SU-DHL-6 (cell line): ENCODE measurements around the gene GJA10.
"Not testable (repeated sequence)": the region's sequence is repeated elsewhere in the genome, so short reads cannot be mapped to it uniquely, and the experiment has no call there.

Experiments
- H2AFZ ChIP-seq: fragments of 200-600 bp; sonication (generic); 2 replicates; pipeline ENCODE4 v1.6.1; 2014; ENCODE audit warnings: low read depth, mild to moderate bottlenecking, moderate library complexity, mixed read lengths, antibody characterized with exemption, low read length; ENCODE audit not compliant: severe bottlenecking
- H3F3A ChIP-seq: fragments of 200-600 bp; shearing (Covaris generic); 2 replicates; pipeline ENCODE4 v1.6.0; 2016; ENCODE audit warnings: antibody characterized with exemption, mild to moderate bottlenecking; ENCODE audit not compliant: insufficient read depth
- H3K27ac ChIP-seq: fragments of 200-600 bp; sonication (generic); 2 replicates; pipeline ENCODE4 v1.5.1; 2016; ENCODE audit warnings: low read depth, mild to moderate bottlenecking, low read length, moderate library complexity, mixed read lengths
- H3K27me3 ChIP-seq: fragments of 200-600 bp; sonication (generic), shearing (Covaris generic); 2 replicates; pipeline ENCODE4 v1.6.0; 2014; ENCODE audit warnings: mild to moderate bottlenecking, low read length
- H3K36me3 ChIP-seq: fragments of 200-600 bp; sonication (generic); 2 replicates; pipeline ENCODE4 v1.6.1; 2014; ENCODE audit warnings: mild to moderate bottlenecking, low read length, mixed read lengths
- H3K4me2 ChIP-seq: fragments of 300-600, 200-600 bp; shearing (Covaris generic), sonication (generic); 2 replicates; pipeline ENCODE4 v1.6.0; 2014; ENCODE audit warnings: low read length, low read depth, mild to moderate bottlenecking; ENCODE audit not compliant: poor library complexity, severe bottlenecking
- H3K4me3 ChIP-seq: fragments of 200-600 bp; sonication (generic); 2 replicates; pipeline ENCODE4 v1.5.1; 2014; ENCODE audit warnings: antibody characterized with exemption, low read length, mild to moderate bottlenecking, mixed read lengths; ENCODE audit not compliant: insufficient read depth, poor library complexity, severe bottlenecking
- H3K79me2 ChIP-seq: fragments of 200-600 bp; sonication (generic); 2 replicates; pipeline ENCODE4 v1.6.1; 2014; ENCODE audit warnings: mild to moderate bottlenecking, low read length, moderate library complexity; ENCODE audit not compliant: insufficient read depth
- H3K9ac ChIP-seq: fragments of 200-600 bp; sonication (generic); 2 replicates; pipeline ENCODE4 v1.7.0; 2014; ENCODE audit warnings: mild to moderate bottlenecking, low read length
- H3K9me2 ChIP-seq: fragments of 200-600 bp; sonication (generic); replicated peaks from 2 replicates; pipeline ENCODE4 v1.6.1; 2014; ENCODE audit warnings: low read length; ENCODE audit not compliant: insufficient read depth
- H3K9me3 ChIP-seq: fragments of 200-600 bp; sonication (generic); 2 replicates; pipeline ENCODE4 v1.6.1; 2014; ENCODE audit warnings: low read length, mixed read lengths; ENCODE audit not compliant: insufficient read depth
- H4K20me1 ChIP-seq: fragments of 200-600 bp; sonication (generic); 2 replicates; pipeline ENCODE4 v1.6.1; 2014; ENCODE audit warnings: low read depth, mild to moderate bottlenecking, antibody characterized with exemption, low read length, moderate library complexity, mixed read lengths
- EZH2phosphoT487 ChIP-seq: fragments of 200-600 bp; sonication (generic), shearing (Covaris generic); conservative IDR thresholded peaks from 2 replicates; pipeline ENCODE4 v1.6.1; 2018; ENCODE audit warnings: mild to moderate bottlenecking, antibody characterized with exemption, low read length, moderate library complexity, mixed read lengths
- TF ChIP-seq, protein P1 (sequence below): fragments of 200-600 bp; sonication (generic); IDR thresholded peaks from one replicate; pipeline ENCODE4 v1.5.1; 2017; ENCODE audit warnings: antibody characterized with exemption, mild to moderate bottlenecking, low read length, moderate library complexity; ENCODE audit not compliant: insufficient read depth, poor library complexity, severe bottlenecking

Gene GJA10

DNA sequence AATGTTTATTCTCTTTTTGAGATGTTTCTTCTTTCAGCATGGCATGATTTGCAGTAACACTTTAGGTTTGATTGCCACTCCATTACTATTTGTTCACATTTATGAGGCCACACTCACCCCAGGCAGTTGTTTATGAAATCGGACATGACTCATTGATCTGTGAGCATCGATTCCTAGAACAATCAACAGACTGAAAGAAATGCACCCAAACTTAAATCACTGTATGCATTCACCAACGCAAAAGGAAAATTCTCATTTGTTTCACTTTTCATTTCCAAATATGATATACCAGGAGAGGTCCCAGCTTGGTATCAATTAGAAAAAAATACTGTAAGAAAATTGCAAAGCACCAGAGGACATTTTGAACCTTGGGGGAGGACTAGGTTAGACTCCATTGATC, 5.4 kb upstream of the GJA10 start:
- no peaks in the 10 kb centered on the region for H3K36me3 ChIP-seq
- no peak overlapping the region for H3K4me2 ChIP-seq
- H3K9me2 ChIP-seq: no peaks in the 10 kb centered on the region
- no peak overlapping the region for H3K4me3 ChIP-seq
- H3K9ac ChIP-seq: no peak overlapping the region
- no peak overlapping the region for H3K27ac ChIP-seq
- no peaks in the 10 kb centered on the region for H3F3A ChIP-seq
- H3K79me2 ChIP-seq: no peaks in the 10 kb centered on the region
- H3K9me3 ChIP-seq: no peaks in the 10 kb centered on the region
- no peaks in the 10 kb centered on the region for H4K20me1 ChIP-seq
- no peak overlapping the region for H2AFZ ChIP-seq
- TF ChIP-seq EZH2phosphoT487: no peak
- TF ChIP-seq, protein P1, sequence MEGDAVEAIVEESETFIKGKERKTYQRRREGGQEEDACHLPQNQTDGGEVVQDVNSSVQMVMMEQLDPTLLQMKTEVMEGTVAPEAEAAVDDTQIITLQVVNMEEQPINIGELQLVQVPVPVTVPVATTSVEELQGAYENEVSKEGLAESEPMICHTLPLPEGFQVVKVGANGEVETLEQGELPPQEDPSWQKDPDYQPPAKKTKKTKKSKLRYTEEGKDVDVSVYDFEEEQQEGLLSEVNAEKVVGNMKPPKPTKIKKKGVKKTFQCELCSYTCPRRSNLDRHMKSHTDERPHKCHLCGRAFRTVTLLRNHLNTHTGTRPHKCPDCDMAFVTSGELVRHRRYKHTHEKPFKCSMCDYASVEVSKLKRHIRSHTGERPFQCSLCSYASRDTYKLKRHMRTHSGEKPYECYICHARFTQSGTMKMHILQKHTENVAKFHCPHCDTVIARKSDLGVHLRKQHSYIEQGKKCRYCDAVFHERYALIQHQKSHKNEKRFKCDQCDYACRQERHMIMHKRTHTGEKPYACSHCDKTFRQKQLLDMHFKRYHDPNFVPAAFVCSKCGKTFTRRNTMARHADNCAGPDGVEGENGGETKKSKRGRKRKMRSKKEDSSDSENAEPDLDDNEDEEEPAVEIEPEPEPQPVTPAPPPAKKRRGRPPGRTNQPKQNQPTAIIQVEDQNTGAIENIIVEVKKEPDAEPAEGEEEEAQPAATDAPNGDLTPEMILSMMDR: no peak
- H3K27me3 ChIP-seq: no peaks in the 10 kb centered on the region

- not testable (repeated sequence) for H3F3A ChIP-seq, H2AFZ ChIP-seq, H3K9ac ChIP-seq, H4K20me1 ChIP-seq, H3K4me2 ChIP-seq, H3K9me3 ChIP-seq, H3K9me2 ChIP-seq, H3K79me2 ChIP-seq, H3K36me3 ChIP-seq, H3K27me3 ChIP-seq, H3K27ac ChIP-seq, H3K4me3 ChIP-seq
Measured at GRCh38 chr6:89890845-89891528, 3.3 kb upstream of the GJA10 start.

GRCh38 chr6:89892577-89892976, 1.7 kb upstream of the GJA10 start:
- not testable (repeated sequence) for H3F3A ChIP-seq, H3K4me3 ChIP-seq, H3K9me3 ChIP-seq, H3K36me3 ChIP-seq, H2AFZ ChIP-seq, H3K27me3 ChIP-seq, H3K9ac ChIP-seq, H3K27ac ChIP-seq, H3K4me2 ChIP-seq, H3K9me2 ChIP-seq, H4K20me1 ChIP-seq, H3K79me2 ChIP-seq

DNA sequence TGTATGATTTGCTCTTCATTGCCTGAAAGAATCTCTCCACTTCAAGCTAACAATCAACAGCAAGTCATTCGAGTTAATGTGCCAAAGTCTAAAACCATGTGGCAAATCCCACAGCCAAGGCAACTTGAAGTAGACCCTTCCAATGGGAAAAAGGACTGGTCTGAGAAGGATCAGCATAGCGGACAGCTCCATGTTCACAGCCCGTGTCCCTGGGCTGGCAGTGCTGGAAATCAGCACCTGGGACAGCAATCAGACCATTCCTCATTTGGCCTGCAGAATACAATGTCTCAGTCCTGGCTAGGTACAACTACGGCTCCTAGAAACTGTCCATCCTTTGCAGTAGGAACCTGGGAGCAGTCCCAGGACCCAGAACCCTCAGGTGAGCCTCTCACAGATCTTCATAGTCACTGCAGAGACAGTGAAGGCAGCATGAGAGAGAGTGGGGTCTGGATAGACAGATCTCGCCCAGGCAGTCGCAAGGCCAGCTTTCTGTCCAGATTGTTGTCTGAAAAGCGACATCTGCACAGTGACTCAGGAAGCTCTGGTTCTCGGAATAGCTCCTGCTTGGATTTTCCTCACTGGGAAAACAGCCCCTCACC, 1.1 kb downstream of the GJA10 start:
- H3K79me2 ChIP-seq: no peaks in the 10 kb centered on the region
- TF ChIP-seq EZH2phosphoT487: no peak
- TF ChIP-seq, protein P1: no peak
- H3K27me3 ChIP-seq: no peaks in the 10 kb centered on the region
- H2AFZ ChIP-seq: no peak overlapping the region
- no peak overlapping the region for H3K4me2 ChIP-seq
- H3K9ac ChIP-seq: no peak overlapping the region
- H3K4me3 ChIP-seq: no peak overlapping the region
- H4K20me1 ChIP-seq: no peaks in the 10 kb centered on the region
- H3K27ac ChIP-seq: no peak overlapping the region
- no peaks in the 10 kb centered on the region for H3F3A ChIP-seq
- H3K9me2 ChIP-seq: no peaks in the 10 kb centered on the region
- H3K9me3 ChIP-seq: no peaks in the 10 kb centered on the region
- no peaks in the 10 kb centered on the region for H3K36me3 ChIP-seq

DNA sequence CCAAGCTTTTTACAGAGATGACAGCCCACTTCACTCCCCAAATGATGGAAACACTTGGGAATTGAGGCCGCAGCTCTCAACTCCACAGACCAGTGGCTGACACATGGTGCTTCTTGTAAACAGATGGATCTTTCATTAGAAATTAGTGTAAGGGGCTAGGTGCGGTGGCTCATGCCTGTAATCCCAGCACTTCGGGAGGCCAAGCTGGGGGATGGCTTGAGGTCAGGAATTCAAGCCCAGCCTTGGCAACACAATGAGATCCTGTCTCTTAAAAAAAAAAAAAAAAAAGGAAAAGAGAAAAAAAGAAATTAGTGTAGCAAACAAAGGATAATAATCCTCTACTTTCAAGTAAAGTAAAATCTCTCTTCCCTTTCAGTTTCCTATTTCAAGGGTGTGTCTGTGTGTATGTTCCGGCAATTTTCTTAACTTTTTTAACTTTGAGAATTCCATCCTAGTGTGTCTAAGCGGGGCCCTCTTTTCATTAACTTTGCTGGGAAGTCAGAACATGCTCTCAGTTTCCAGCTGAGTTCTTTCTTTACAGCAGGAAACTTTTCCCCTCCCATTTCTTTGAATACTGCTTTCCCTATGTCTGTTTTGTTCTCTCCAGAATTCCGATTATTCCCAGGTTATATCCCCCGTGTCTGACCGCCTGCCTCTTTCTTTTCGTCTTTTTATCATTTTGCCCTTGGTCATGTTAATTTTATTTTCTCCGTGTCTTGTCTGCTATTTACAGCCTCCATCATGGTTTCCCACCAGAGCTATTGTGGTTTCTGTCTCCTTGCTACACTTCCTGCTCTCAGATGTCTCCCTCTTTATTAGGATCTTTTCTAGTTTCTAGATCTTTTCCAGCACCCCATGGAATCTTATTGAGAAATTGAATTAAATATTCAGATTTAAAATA, 16.0 kb downstream of the GJA10 start:
- not testable (repeated sequence) for H3K27ac ChIP-seq, H3K4me2 ChIP-seq, H3K9me3 ChIP-seq, H3K9me2 ChIP-seq, H3K27me3 ChIP-seq, H2AFZ ChIP-seq, H3K36me3 ChIP-seq, H3K9ac ChIP-seq, H3F3A ChIP-seq, H4K20me1 ChIP-seq, H3K4me3 ChIP-seq, H3K79me2 ChIP-seq
